Measurements from ENCODE around the gene SC5D. TPM values are rescaled to one million over a fixed set of nuclear protein-coding genes. Genes with fewer than 3 reads are reported as not detected.

Gene SC5D
- total and polyA plus RNA-seq, 2 of the 4 experiments (the other 2 are of a cell fraction) = 21.3 to 21.7 TPM

GRCh38 chr11:121321614-121322243, 29.2 kb downstream of the SC5D start:
- Histone ChIP-seq H3K4me1 (ENCODE audit: control insufficient read depth, insufficient read depth, low read length) (no peaks in the 10 kb centered on the region), H3K4ac (ENCODE audit: low read depth, low read length) (no peak overlapping the region), H4K20me1 (ENCODE audit: insufficient read depth, low read length) (no peaks in the 10 kb centered on the region), H4K5ac (ENCODE audit: low read depth, low read length) (no peak overlapping the region), H4K8ac (ENCODE audit: low read depth in 2 of 2, low read length in 2 of 2) (no peak overlapping the region), H3K9me3 (ENCODE audit: control insufficient read depth, insufficient read depth, low read length) (no peaks in the 10 kb centered on the region), H3K27me3 (ENCODE audit: control insufficient read depth, insufficient read depth, low read length) (peaks cover 27% of the 10 kb centered on the region), H2BK20ac (ENCODE audit: low read depth, low read length) (no peak overlapping the region), H3K27ac (ENCODE audit: insufficient read depth, low read length) (no peak overlapping the region), H3K23ac (ENCODE audit: low read depth, low read length) (no peak overlapping the region), H3K18ac (ENCODE audit: low read depth, low read length) (no peak overlapping the region), H3K79me1 (ENCODE audit: low read depth in 1 of 2, low read length in 2 of 2) (no peaks in the 10 kb centered on the region), H3K14ac (replicated peaks; ENCODE audit: low read depth, low read length) (no peak overlapping the region), H2BK120ac (ENCODE audit: low read depth, low read length) (no peak overlapping the region), H2BK5ac (ENCODE audit: low read depth, low read length, poor library complexity, severe bottlenecking) (no peak overlapping the region), H3K4me3 (ENCODE audit: insufficient read depth, low read depth, low read length) (no peak overlapping the region), H2AK5ac (ENCODE audit: low read depth, low read length) (no peak overlapping the region), H3K36me3 (ENCODE audit: control insufficient read depth, insufficient read depth, low read length) (no peaks in the 10 kb centered on the region), H2BK15ac (ENCODE audit: low read depth, low read length) (no peak overlapping the region), H2AFZ (replicated peaks; ENCODE audit: low read length, poor library complexity) (no peak overlapping the region), H3K56ac (ENCODE audit: extremely low read depth, insufficient read depth, low read length) (no peak overlapping the region), H2AK9ac (replicated peaks; ENCODE audit: low read depth, low read length, poor library complexity) (no peak overlapping the region), H3K9me1 (ENCODE audit: insufficient read depth, low read length) (no peaks in the 10 kb centered on the region), H3K9ac (ENCODE audit: low read depth, low read length) (no peak overlapping the region), H4K91ac (ENCODE audit: insufficient read depth, low read depth, low read length) (no peak overlapping the region), H3K4me2 (ENCODE audit: low read depth, low read length) (no peak overlapping the region)
- dilution Hi-C loops (cut with HindIII; ENCODE audit: low sequenced_read_pairs, unreplicated experiment) (no loop called here), intact Hi-C loops (cut with micrococcal nuclease) (no loop called here), in situ Hi-C loops (cut with MboI; ENCODE audit: low sequenced_read_pairs) (loop anchor here (25.0 kb wide), 2 partner anchors 891 to 1191 kb away; no protein-coding TSS in a partner anchor)
- ATAC-seq (ENCODE audit: low read depth) = peak; percentile 62
- ChIA-PET POLR2A (ENCODE audit: unreplicated experiment) (interaction anchor here (0.5 kb wide), 1 partner anchor 274 kb away, joined by 3 read pairs; no protein-coding TSS in a partner anchor), CTCF (interaction anchor here (0.6 to 1.0 kb wide), 2 partner anchors 168 to 813 kb away, joined by 3 to 5 read pairs; no protein-coding TSS in a partner anchor)
- TF ChIP-seq CTCF (conservative IDR thresholded peaks at IDR 0.05; ENCODE audit: low read depth, low read length) = no peak; the same call in 1 of the 2 replicates
- TF ChIP-seq ELK1 (IDR thresholded peaks at IDR 0.05; ENCODE audit: borderline replicate concordance, low read depth, low read length) = no peak
- TF ChIP-seq BHLHE40 (IDR thresholded peaks at IDR 0.05; ENCODE audit: low read depth, low read length) = no peak
- TF ChIP-seq MXI1 (IDR thresholded peaks at IDR 0.05; ENCODE audit: borderline replicate concordance, low read depth, low read length) = no peak
- TF ChIP-seq RFX5 (IDR thresholded peaks at IDR 0.05; ENCODE audit: low read depth, low read length) = no peak
- TF ChIP-seq USF2 (IDR thresholded peaks at IDR 0.05; ENCODE audit: low read depth, low read length) = no peak
- TF ChIP-seq CEBPB (IDR thresholded peaks at IDR 0.05; ENCODE audit: low read depth, low read length) = no peak
- TF ChIP-seq RCOR1 (IDR thresholded peaks at IDR 0.05; ENCODE audit: insufficient replicate concordance, low read length) = no peak
- no peak for TF ChIP-seq CHD1 (IDR thresholded peaks at IDR 0.05; ENCODE audit: low read depth, low read length)
- TF ChIP-seq SMC3 (IDR thresholded peaks at IDR 0.05; ENCODE audit: low read depth, low read length) = no peak
- TF ChIP-seq MAZ (IDR thresholded peaks at IDR 0.05; ENCODE audit: borderline replicate concordance, low read depth, low read length) = no peak
- TF ChIP-seq FOS (IDR thresholded peaks at IDR 0.05; ENCODE audit: low read depth, low read length) = no peak
- no peak for TF ChIP-seq NFE2L2 (IDR thresholded peaks at IDR 0.05; ENCODE audit: low read depth, low read length)
- TF ChIP-seq POLR2A (IDR thresholded peaks at IDR 0.05; ENCODE audit: low read depth, low read length) = no peak
- TF ChIP-seq RAD21 (IDR thresholded peaks at IDR 0.05; ENCODE audit: low read length) = no peak; the same call in 1 of the 2 replicates
- TF ChIP-seq MAFK (IDR thresholded peaks at IDR 0.05; ENCODE audit: low read depth, low read length) = no peak
- peak; percentile 1 for DNase-seq
- WGBS, 2 experiments (ENCODE audit: extremely low coverage in 2 of 2, insufficient read length in 1 of 2) = 25 to 100% methylated on average over 1 to 6 of the region's 7 CpGs
- BruUV-seq (replicated peaks) = no TSS peak
